GM19351 (cell line): ENCODE measurements around the gene STAC3.
A peak's percentile ranks its signal among the peaks of the same experiment; 100 is the strongest.

Experiments used
- ATAC-seq: cut with Tn5 transposase; IDR thresholded peaks from one replicate; pipeline ENCODE4 v1.9.1; 2021; ENCODE audit warnings: mild to moderate bottlenecking, moderate library complexity; ENCODE audit not compliant: unreplicated experiment

The STAC3 gene

DNA sequence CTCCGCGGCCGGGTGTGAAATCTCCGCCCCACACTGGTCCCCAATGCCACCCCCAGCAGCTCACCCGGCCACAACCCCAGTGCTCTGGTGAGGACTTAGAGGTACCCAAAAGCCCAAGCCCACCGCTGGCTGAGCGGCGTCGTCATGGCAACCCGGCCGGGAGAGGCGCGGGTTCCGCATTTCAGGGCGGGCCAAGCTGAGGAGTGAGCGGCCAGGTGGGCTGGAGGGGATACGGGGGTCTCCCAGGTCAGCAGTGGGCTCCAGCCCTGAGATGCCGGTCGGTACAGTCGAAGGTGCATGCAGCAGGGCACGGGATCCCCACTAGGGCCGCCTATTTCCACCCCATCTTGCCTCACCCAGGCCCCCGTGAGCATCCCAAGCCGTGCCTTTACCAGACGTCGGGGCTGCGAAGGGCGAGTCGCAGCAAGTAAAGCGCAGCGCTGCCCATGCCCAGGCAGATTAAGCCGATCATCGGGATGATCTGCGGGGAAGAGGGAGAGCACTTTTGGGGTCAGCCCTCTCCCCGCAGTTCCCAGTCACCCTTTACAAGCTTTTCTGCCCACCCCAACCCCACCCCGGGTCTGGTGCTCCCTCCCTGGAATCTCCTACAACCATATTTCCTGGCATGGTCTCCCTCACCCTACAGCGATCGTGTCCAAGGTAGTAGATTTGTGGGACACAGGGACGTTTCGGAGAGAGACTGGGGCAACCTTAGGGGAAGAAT, 14.6 kb downstream of the STAC3 start:
- ATAC-seq, result no peak

DNA sequence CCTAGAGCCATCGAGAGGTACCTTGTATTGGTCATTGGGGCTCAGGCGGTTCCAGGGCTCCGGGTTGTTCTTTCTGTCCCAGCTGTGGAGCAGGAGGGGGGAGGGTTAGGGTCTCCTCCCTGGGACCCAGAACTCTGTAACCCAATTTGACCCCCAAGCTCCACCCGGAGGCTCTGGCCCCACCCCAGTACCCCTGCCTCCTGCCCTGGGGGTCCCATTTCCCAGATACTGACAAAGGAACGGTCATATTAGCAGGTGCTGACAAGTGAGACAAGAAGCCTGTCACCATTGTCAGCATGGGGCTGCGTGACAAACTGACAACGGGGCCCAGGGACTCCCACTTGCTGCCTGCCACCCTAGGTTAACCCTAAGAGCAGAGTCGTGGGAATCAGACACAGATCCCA, 15.3 kb downstream of the STAC3 start:
- ATAC-seq, result no peak

DNA sequence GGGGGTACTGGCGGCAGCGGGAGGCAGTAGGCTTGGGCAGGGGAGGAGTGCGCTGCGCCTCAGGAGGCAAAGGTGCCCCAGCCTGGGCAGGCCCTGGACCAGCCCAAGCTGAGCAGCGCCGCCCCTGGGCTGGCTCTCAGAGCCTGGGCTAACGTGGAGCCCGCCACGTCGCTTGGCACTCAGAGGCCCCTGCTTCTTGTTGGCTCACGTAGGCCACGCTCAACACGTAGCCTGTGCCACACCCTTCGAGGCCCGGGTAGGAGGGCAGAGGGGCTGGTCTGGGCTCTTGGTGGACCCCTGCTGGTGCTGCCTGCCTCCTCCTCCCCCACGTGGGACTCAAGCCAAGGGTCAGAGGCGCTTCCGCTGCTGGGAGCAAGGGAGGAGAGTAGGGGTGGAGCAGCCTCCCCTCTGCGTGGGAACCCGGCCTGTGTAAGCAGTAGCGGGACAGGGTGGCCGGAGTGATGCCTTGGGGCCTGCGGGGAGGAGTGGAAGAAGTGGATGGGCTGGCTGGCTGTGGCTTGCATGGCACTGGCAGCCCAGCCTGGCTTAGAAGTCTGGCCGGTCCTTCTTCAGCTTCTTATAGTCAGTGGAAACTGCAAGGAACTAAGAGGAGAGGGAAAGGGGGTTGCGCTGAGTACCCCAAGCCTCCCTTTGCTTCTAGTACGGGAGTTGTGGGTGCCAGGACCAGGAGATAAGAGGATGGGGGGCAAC, 15.8 kb downstream of the STAC3 start:
- ATAC-seq, result no peak

DNA sequence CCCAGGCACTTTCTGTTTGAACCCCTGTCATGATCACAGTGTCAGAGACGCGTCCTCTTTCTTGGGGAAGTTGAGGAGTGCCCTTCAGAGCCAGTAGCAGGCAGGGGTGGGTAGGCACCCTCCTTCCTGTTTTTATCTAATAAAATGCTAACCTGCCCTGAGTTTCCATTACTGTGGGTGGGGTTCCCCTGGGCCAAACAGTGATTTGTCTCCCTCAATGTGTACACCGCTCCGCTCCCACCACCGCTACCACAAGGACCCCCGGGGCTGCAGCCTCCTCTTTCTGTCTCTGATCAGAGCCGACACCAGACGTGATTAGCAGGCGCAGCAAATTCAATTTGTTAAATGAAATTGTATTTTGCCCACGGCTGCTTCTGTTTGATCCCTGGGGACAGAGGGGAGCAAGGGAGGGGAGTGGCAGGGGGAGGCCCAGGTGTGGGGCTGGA, 16.4 kb downstream of the STAC3 start:
- no peak for ATAC-seq

DNA sequence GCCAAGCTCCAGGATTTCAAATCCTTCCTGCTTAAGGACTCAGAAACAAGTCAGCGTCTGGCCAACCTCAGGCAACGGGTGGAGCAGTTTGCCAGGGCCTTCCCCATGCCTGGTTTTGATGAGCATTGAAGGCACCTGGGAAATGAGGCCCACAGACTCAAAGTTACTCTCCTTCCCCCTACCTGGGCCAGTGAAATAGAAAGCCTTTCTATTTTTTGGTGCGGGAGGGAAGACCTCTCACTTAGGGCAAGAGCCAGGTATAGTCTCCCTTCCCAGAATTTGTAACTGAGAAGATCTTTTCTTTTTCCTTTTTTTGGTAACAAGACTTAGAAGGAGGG, 16.8 kb downstream of the STAC3 start:
- ATAC-seq, result no peak

DNA sequence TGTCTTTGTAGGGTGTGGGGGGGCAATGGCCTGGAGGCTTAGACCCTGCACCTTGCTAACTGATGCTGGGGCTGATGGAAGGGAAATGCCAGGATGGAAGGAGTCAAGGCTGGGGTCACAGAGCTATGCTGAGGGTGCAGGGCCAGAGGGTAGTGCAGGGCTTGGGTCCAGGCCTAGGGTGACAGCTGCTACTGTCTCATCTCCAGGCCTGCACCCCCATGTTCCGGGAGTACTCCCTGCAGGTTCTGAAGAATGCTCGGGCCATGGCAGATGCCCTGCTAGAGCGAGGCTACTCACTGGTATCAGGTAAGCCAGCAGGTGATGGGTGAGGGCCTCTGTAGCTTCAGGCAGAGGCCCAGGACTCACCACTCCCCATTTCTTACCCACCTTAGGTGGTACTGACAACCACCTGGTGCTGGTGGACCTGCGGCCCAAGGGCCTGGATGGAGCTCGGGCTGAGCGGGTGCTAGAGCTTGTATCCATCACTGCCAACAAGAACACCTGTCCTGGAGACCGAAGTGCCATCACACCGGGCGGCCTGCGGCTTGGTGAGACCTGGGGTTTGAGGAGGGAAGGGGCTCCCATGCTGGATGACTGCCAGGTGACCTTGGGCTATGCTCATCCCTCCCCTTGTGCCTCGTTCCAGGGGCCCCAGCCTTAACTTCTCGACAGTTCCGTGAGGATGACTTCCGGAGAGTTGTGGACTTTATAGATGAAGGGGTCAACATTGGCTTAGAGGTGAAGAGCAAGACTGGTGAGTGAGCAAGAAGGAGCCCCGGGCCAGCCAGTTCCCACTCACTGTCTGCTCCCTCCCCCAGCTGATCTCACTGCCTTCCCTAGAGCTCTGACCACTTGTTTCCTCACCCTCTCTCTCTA, 17.4 kb downstream of the STAC3 start:
- ATAC-seq, result no peak

DNA sequence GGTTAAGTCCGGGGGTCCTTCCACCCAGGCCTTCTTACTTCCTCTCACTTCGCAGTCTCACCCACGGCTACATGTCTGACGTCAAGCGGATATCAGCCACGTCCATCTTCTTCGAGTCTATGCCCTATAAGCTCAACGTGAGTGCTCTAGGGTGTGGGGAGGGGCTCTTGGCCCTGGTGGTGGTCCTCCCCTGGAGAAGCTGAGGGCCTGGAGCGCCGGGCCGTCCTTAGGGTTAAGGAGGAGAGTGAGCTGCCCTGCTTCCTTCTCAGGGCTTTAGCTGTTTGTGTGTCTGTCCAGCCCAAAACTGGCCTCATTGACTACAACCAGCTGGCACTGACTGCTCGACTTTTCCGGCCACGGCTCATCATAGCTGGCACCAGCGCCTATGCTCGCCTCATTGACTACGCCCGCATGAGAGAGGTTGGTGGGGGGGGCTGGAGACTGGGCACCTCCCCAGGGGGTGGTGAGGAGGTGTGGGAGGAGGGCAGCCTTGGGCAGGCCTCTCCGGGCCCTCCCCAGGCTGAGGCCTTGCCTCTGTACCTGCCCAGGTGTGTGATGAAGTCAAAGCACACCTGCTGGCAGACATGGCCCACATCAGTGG, 18.7 kb downstream of the STAC3 start:
- ATAC-seq, result no peak

DNA sequence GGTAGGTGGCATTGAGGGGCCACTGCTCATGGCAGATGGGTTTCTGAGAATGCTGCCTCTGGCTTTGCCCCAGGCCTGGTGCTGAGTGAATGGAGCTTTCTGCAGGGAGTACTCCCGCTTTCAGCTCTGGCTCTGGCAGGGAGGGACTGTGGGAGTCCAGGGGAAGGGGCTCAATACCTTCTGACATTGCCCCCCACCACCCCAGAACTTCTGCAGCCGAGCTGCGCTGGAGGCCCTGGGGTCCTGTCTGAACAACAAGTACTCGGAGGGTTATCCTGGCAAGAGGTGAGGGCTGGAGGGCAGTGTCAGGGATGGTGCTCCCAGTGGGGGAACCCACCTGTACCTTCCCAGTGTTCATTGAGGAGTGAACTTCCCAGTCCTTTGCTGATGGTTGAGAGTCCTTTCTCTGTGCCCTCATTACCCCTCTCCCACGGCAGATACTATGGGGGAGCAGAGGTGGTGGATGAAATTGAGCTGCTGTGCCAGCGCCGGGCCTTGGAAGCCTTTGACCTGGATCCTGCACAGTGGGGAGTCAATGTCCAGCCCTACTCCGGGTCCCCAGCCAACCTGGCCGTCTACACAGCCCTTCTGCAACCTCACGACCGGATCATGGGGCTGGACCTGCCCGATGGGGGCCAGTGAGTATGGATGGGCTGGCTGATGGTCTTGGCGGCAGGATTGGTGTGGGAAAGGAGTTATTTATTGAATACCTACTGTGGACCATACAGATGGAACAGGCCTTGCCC, 19.5 kb downstream of the STAC3 start:
- ATAC-seq, result no peak

DNA sequence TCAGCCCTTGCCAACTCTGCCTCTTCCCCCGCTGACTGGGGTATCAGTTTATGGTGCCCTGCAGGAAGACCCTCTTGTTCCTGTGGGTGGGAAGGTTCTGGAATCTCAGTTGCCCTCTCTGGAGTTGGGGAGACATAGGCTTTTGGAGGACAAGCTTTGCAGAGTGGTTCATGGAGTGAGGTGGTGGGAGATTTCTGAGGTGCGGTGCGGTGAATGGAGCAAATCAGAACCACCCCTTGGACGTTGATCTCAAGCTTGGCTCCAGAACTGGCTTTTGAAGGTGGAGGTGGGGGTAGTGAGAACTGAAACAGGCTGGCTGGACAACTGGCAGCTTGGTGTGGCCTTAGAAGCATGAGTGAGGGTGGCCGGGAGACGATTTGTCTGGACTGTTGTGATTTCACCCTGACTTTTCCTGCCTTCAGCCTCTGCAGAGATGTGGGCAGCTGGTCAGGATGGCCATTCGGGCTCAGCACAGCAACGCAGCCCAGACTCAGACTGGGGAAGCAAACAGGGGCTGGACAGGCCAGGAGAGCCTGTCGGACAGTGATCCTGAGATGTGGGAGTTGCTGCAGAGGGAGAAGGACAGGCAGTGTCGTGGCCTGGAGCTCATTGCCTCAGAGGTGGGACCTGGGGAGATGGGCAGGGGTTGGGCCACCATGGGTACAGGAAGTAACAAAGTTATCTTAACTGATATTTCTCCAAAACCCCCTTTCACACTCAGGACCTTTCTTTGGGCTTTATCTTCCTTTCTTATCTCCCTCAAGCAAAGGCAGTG, 20.4 kb downstream of the STAC3 start:
- ATAC-seq, result no peak

DNA sequence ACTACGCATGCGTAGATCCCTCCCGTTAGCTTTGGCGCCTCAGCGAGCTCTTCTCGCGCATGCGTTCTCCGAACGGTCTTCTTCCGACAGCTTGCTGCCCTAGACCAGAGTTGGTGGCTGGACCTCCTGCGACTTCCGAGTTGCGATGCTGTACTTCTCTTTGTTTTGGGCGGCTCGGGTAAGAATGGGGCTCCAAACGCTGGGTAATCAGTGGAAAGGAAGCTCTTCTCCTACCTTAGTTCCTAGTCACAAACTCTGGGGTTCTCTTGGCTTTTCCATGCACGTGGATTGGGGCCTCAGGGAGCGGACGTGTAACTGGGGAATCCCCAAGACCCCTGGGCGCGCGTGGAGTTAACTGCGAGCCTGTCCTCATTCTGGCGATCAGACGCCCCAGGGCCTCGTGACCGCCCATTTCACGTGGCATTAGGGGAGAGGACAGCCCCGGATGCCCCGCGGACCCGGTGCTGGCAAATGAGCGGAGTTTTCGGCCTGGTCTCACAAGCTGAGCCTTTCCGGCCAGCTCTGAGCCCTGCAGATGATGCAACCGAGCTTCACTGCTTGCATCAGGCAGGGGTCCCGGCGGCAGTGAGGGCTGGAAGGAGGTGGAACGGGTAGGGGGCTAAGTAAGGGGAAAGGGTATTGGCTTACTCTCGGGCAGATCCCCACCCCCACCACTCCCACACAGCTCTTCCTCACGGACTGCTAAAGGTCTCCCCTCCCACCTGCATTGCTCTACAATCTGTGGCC, 21.2 kb downstream of the STAC3 start, which contains the start of gene SHMT2:
Gene SHMT2 (plus strand): TSS at position 78 of the 747 bp plus-strand sequence. CDS start 68 bp downstream, at position 146.
- ATAC-seq, result peak; percentile 60

DNA sequence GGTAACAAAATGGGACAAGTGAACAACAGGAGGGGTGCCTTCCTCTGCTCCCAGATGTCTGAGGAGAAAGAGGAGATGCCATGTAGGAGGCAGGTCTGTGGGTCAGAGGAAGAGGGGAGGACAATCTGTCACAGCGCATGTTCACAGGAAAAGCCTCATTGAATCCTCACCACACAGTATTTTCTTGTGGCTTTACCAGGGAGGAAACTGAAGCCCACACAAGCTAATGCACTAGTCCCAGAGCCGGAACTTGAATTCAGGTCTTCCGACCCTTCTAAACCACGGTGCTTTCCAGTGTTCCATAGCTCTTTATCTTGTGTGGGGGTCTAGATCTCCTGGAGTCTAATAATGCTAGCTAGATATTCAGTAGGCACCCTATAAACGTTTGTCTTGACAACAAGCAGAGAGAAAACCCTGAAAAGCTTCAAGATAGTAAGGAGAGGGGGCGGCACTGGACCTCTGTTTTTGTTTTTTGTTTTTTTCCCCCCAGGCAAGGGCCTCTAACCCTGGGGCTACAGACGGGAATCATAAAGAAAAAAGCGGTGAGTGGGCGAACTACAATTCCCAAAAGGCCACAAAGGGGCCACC, 21.8 kb downstream of the STAC3 start:
- ATAC-seq, result peak; percentile 6

DNA sequence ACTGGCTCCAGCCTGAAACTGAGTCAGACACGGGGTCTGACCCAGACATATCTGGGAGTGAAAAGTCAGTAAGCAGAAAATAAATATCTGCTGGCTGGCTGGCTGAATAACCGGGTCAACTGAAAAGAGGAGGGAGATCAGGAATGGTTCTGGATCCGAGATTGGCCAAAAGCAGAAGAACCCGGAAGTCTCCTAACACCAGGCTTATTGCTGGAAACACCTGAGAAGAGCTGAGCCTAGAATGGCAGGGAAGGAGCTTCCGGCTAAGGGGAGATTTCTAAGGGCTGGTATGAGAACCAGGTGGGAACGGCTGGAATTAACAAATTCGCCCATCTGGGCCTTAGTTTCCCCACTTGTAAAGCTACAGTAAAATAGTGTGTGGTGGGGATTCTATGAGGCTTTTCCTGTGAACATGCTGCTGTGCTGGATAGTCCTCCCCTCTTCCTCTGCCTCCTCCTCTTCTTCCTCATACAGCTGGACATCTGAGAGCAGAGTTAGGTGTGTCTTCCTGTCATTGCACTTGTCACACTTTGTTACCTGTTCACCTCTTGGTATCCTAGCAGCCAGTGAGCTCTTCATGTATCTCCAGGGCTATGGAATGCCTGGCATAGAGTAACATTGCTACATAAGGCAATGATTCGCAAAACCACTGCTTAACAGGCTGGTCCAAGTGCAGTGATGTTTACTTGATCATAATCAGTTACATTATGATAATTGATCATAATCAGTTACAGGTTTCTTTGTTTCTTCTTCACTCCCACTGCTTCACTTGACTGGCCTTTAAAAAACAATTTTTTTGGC, 23.5 kb downstream of the STAC3 start:
- ATAC-seq, result no peak

DNA sequence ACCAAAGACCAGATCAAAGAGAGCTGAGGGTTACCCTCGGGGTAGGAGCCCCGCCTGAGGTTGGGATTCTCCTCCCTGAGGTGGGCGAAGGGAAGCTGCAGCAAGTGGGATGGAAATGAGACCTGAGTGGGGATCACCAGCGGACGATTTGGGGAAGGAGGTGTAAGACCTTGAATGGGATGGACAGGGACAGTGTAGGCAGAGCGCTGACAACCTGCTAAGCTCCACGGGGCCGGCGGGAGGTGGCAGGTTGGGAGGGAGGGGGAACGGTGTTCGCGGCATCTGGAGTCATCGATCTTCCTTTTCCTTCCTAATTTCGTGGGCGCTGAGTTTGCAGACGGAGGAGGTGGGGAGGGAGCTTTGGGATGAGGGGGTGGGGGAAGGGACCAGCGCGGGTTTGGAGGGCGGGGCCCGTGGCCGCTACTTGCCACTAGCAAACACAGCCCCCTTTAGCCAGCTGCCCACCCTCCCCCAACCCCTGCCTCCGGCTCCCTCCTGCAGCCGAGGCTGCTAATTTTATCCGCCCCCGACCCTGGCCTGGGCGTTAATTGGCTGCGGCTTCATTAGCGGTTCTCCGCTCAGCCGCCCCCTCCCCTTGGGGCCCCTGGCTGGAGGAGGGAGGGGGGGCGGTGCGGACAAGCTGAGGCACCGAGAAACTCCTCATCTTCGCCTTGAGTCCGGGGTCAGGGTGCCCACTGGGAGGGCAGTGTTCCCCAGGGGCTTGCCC, 24.2 kb downstream of the STAC3 start:
- ATAC-seq, result no peak

DNA sequence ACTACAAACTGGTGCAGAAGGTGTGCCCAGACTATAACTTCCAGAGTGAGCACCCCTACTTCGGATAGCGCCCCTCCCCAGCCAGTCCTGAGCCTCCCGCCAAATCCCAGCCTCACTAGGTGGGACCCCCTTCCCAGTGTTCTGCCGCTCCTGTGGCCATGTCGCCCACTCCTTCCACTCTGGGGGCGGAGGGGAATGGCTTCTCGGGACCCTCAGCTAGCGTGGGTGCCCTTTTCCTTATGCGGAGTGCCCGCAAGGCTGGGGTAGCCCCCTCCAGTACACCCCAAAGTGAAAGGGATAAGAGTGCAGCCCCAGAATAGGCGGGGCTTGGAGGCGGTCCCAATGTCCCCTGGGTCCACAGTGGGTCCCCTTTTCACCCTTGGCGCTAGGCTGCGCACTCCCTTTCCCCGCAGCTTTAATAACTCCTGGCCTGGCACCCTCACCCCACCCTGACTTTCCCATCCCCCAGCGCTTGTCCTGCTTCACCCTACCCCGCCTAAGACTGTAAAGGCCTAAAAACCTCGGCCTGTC, 25.2 kb downstream of the STAC3 start:
- ATAC-seq, result no peak

DNA sequence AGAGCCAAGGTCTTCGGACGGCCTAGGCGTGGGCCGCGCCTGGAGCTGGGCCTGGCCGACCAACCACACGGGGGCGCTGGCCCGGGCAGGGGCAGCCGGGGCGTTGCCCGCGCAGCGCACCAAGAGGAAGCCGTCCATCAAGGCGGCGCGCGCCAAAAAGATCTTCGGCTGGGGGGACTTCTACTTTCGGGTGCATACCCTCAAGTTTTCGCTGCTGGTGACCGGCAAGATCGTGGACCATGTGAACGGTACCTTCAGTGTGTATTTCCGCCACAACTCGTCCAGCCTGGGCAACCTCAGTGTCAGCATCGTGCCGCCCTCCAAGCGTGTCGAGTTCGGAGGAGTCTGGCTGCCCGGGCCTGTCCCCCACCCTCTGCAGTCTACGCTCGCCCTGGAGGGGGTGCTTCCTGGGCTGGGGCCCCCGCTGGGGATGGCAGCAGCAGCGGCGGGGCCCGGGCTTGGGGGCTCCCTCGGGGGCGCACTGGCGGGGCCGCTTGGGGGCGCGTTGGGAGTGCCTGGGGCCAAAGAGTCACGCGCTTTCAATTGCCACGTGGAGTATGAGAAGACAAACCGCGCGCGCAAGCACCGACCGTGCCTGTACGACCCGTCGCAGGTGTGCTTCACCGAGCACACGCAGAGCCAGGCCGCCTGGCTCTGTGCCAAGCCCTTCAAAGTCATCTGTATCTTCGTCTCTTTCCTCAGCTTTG, 25.9 kb downstream of the STAC3 start:
- no peak for ATAC-seq

DNA sequence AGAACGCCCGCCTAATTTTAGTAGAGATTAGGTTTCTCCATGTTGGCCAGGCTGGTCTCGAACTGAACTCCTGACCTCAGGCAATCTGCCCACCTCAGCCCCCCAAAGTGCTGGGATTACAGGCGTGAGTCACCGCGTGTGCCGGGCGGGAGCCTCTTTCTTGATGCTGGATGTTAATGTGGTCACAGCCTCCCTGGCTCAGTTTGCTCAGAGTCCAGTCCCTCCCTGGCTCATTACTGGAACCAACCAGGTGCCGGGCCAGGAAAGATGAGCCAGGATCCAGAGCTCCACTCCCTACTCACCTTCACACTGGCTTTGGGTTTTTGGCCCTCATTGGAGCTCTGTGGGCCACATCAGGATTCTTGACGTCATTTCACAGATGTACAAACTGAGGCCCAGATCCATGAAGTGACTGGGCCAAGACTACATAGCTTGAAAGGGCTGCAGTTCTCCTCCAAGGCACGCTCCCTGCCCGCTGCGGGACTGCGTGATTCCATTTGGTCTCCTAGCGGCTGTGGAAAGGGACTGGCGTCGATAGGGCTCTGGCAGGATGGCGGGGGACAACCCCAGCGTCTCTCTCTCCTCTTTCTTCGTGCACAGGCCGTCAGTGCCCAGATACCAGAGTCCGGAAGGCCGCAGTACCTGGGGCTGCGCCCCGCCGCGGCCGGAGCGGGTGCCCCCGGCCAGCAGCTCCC, 26.6 kb downstream of the STAC3 start:
- no peak for ATAC-seq
